ENCODE data around the gene RNF40.

GRCh38 chr16:30767767-30768465 is 5.8 kb downstream of the RNF40 start:
- TF ChIP-seq POLR2A (IDR thresholded peaks at IDR 0.05) (no peak), CTCF (IDR thresholded peaks at IDR 0.05) (no peak)

Data from transverse colon (tissue), 3 donors.